ENCODE results near the gene BCAS4. TPM values are rescaled to one million over a fixed set of nuclear protein-coding genes. Genes with fewer than 3 reads are reported as not detected.
"Not testable (repeated sequence)": the region's sequence is repeated elsewhere in the genome, so short reads cannot be mapped to it uniquely, and the experiment has no call there.

BCAS4 gene
- total RNA-seq, 1 experiment from 2014 or later = 7.9 TPM

GRCh38 chr20:50772420-50773185, 22.3 kb upstream of the BCAS4 start:
- H3K9me3 Mint-ChIP-seq (ENCODE audit: unreplicated experiment) = no peaks in the 10 kb centered on the region
- no peak for DNase-seq (ENCODE audit: unreplicated experiment)
- CTCF ChIA-PET = interaction anchor here (0.6 to 1.7 kb wide), 7 partner anchors 11 to 702 kb away, joined by 3 to 8 read pairs (median 4); no protein-coding TSS in a partner anchor
- H3K27ac Mint-ChIP-seq (ENCODE audit: low read depth, unreplicated experiment) = no peak overlapping the region
- no TSS peak for BruUV-seq (replicated peaks)
- no peaks in the 10 kb centered on the region for H3K36me3 Mint-ChIP-seq (ENCODE audit: insufficient read depth, unreplicated experiment)
- no peak for TF ChIP-seq CTCF (IDR thresholded peaks at IDR 0.05; ENCODE audit: unreplicated experiment)
- H3K4me3 Mint-ChIP-seq (ENCODE audit: unreplicated experiment) = no peak overlapping the region
- intact Hi-C loops (cut with micrococcal nuclease) = no loop called here
- POLR2A ChIA-PET = interaction anchor here (0.7 to 1.4 kb wide), 6 partner anchors 10 to 82 kb away, joined by 3 to 5 read pairs (median 4); no protein-coding TSS in a partner anchor
- H3K4me1 Mint-ChIP-seq (ENCODE audit: insufficient read depth, unreplicated experiment) = no peaks in the 10 kb centered on the region
- no peaks in the 10 kb centered on the region for H3K27me3 Mint-ChIP-seq (ENCODE audit: insufficient read depth, unreplicated experiment)

GRCh38 chr20:50774515-50774914, 20.3 kb upstream of the BCAS4 start:
- ChIA-PET POLR2A (interaction anchor here (0.6 to 1.4 kb wide), 3 partner anchors 9 to 13 kb away, joined by 3 to 5 read pairs (median 4); no protein-coding TSS in a partner anchor), CTCF (interaction anchor here (0.7 to 1.2 kb wide), 3 partner anchors 16 to 136 kb away, joined by 3 read pairs; no protein-coding TSS in a partner anchor)
- intact Hi-C loops (cut with micrococcal nuclease) = no loop called here
- Mint-ChIP-seq H3K36me3 (ENCODE audit: insufficient read depth, unreplicated experiment) (no peaks in the 10 kb centered on the region), H3K9me3 (ENCODE audit: unreplicated experiment) (no peaks in the 10 kb centered on the region), H3K4me3 (ENCODE audit: unreplicated experiment) (no peak overlapping the region), H3K27me3 (ENCODE audit: insufficient read depth, unreplicated experiment) (no peaks in the 10 kb centered on the region), H3K27ac (ENCODE audit: low read depth, unreplicated experiment) (no peak overlapping the region), H3K4me1 (ENCODE audit: insufficient read depth, unreplicated experiment) (no peaks in the 10 kb centered on the region)
- no peak for DNase-seq (ENCODE audit: unreplicated experiment)
- no TSS peak for BruUV-seq (replicated peaks)
- no peak for TF ChIP-seq CTCF (IDR thresholded peaks at IDR 0.05; ENCODE audit: unreplicated experiment)

- no peak for TF ChIP-seq CTCF (IDR thresholded peaks at IDR 0.05; ENCODE audit: unreplicated experiment)
- no peaks in the 10 kb centered on the region for H3K9me3 Mint-ChIP-seq (ENCODE audit: unreplicated experiment)
Measured at GRCh38 chr20:50776122-50776817, 18.6 kb upstream of the BCAS4 start.

GRCh38 chr20:50777373-50777772, 17.5 kb upstream of the BCAS4 start:
- Mint-ChIP-seq H3K9me3 (ENCODE audit: unreplicated experiment) (no peaks in the 10 kb centered on the region), H3K4me1 (ENCODE audit: insufficient read depth, unreplicated experiment) (no peaks in the 10 kb centered on the region), H3K4me3 (ENCODE audit: unreplicated experiment) (no peak overlapping the region), H3K36me3 (ENCODE audit: insufficient read depth, unreplicated experiment) (no peaks in the 10 kb centered on the region), H3K27me3 (ENCODE audit: insufficient read depth, unreplicated experiment) (no peaks in the 10 kb centered on the region), H3K27ac (ENCODE audit: low read depth, unreplicated experiment) (no peak overlapping the region)
- CTCF ChIA-PET = interaction anchor here (0.7 to 1.9 kb wide), 3 partner anchors 11 to 262 kb away, joined by 6 to 10 read pairs (median 9); no protein-coding TSS in a partner anchor
- no peak for TF ChIP-seq CTCF (IDR thresholded peaks at IDR 0.05; ENCODE audit: unreplicated experiment)
- DNase-seq (ENCODE audit: unreplicated experiment) = no peak
- POLR2A ChIA-PET = interaction anchor here (1.9 kb wide), 1 partner anchor 11 kb away, joined by 4 read pairs; no protein-coding TSS in a partner anchor
- BruUV-seq (replicated peaks) = no TSS peak
- intact Hi-C loops (cut with micrococcal nuclease) = no loop called here

More at GRCh38 chr20:50776122-50776817, 18.6 kb upstream of the BCAS4 start:
- no peak overlapping the region for H3K4me3 Mint-ChIP-seq (ENCODE audit: unreplicated experiment)
- BruUV-seq (replicated peaks) = no TSS peak
- CTCF ChIA-PET = interaction anchor here (0.7 to 1.9 kb wide), 3 partner anchors 12 to 23 kb away, joined by 3 to 10 read pairs (median 9); no protein-coding TSS in a partner anchor
- H3K4me1 Mint-ChIP-seq (ENCODE audit: insufficient read depth, unreplicated experiment) = no peaks in the 10 kb centered on the region
- no peaks in the 10 kb centered on the region for H3K36me3 Mint-ChIP-seq (ENCODE audit: insufficient read depth, unreplicated experiment)
- POLR2A ChIA-PET = interaction anchor here (1.1 kb wide), 1 partner anchor 14 kb away, joined by 4 read pairs; no protein-coding TSS in a partner anchor
- H3K27me3 Mint-ChIP-seq (ENCODE audit: insufficient read depth, unreplicated experiment) = no peaks in the 10 kb centered on the region
- DNase-seq (ENCODE audit: unreplicated experiment) = no peak
- intact Hi-C loops (cut with micrococcal nuclease) = no loop called here
- H3K27ac Mint-ChIP-seq (ENCODE audit: low read depth, unreplicated experiment) = no peak overlapping the region

- intact Hi-C loops (cut with micrococcal nuclease); H3K27ac Mint-ChIP-seq (ENCODE audit: low read depth, unreplicated experiment); H3K36me3 Mint-ChIP-seq (ENCODE audit: insufficient read depth, unreplicated experiment); H3K4me3 Mint-ChIP-seq (ENCODE audit: unreplicated experiment); BruUV-seq (replicated peaks); DNase-seq (ENCODE audit: unreplicated experiment); H3K9me3 Mint-ChIP-seq (ENCODE audit: unreplicated experiment); H3K4me1 Mint-ChIP-seq (ENCODE audit: insufficient read depth, unreplicated experiment); H3K27me3 Mint-ChIP-seq (ENCODE audit: insufficient read depth, unreplicated experiment): not testable (repeated sequence)
- POLR2A ChIA-PET = interaction anchor here (0.6 to 1.6 kb wide), 3 partner anchors 16 to 364 kb away, joined by 3 to 5 read pairs (median 4); no protein-coding TSS in a partner anchor
- CTCF ChIA-PET = interaction anchor here (0.5 to 4.3 kb wide), 12 partner anchors 10 to 612 kb away, joined by 3 to 39 read pairs (median 3); no protein-coding TSS in a partner anchor
Measured at GRCh38 chr20:50778994-50779393, 15.9 kb upstream of the BCAS4 start.

Measured in MCF 10A (cell line).